Sigmoid colon (tissue), 4 donors: ENCODE measurements around the gene MAGEB10.

Source experiments
- EP300 ChIP-seq, 4 donors: sonication (generic); formaldehyde crosslinking; IDR thresholded peaks; one replicate each; pipeline ENCODE4 v1.6.1; 2017; ENCODE audit warnings: antibody characterized with exemption in 4 of 4
- POLR2A ChIP-seq, 2 donors: fragments of 450-650 bp; IDR thresholded peaks; one replicate each; pipeline ENCODE4 v1.6.1; 2016; ENCODE audit warnings: antibody characterized with exemption in 2 of 2, mild to moderate bottlenecking in 2 of 2, moderate library complexity in 2 of 2

DNA sequence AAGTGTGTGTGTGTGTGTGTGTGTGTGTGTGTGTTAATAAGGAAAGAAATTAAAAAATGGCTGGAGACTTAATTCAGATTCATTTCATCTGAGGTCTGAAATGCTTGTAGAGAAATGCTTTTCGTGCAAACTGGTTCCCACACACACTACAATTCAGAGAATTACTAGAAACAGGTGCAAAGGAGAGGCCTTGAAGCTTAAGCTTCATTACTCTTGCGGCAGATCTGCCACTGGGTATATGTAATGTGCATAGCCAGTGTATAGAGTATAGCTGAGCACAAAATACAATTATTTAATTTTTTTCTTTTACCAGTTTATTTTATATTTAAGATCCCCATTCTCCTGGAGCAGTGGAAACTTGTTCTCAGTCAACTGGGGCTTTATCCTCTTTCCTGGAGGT is 31.8 kb upstream of the MAGEB10 start:
- TF ChIP-seq POLR2A (IDR thresholded peaks at IDR 0.05) (no peak), EP300 (IDR thresholded peaks at IDR 0.05) (no peak)
